H1 (cell line): Measurements from ENCODE around the gene SHISA6. TPM values are rescaled to one million over a fixed set of nuclear protein-coding genes. Genes with fewer than 3 reads are reported as not detected.

Experiments used
- CTCF ChIA-PET: fragments of 300-600 bp; sonication (Branson Sonifier 250); formaldehyde crosslinking; loops from one replicate; lab custom pipeline; 2021; ENCODE audit not compliant: partially characterized antibody; lab: Charles Lee
- POLR2A ChIA-PET: fragments of 300-600 bp; sonication (Branson Sonifier 250); formaldehyde crosslinking; loops from one replicate; lab custom pipeline; 2021; ENCODE audit warnings: inconsistent platforms; ENCODE audit not compliant: partially characterized antibody; lab: Charles Lee
- DNase-seq, 2 experiments: peaks; one replicate each; pipeline versions ENCODE4 v3.0.0 to v3.0.0-alpha.2; 2010 to 2022; ENCODE audit warnings: low spot score in 2 of 2, low read depth in 1 of 2, mixed read lengths in 1 of 2
- FAIRE-seq: peaks from 2 replicates; lab custom pipeline; 2011; peaks lifted over from hg19 to GRCh38; lab: Jason Lieb, UNC
- H2AFZ ChIP-seq: 2 replicates; pipeline ENCODE4 v1.8.1; 2012; ENCODE audit warnings: low read length, inconsistent platforms
- H2AK5ac ChIP-seq: 2 replicates; pipeline ENCODE4 v1.6.1; 2013; ENCODE audit warnings: low read depth, low read length
- H2BK120ac ChIP-seq: replicated peaks from 2 replicates; pipeline ENCODE3; 2013; ENCODE audit warnings: low read depth, low read length, inconsistent platforms
- H2BK12ac ChIP-seq: 2 replicates; pipeline ENCODE4 v1.6.1; 2013; ENCODE audit warnings: low read depth, low read length
- H2BK15ac ChIP-seq: 2 replicates; pipeline ENCODE4 v1.6.1; 2013; ENCODE audit warnings: low read length
- H2BK20ac ChIP-seq: 2 replicates; pipeline ENCODE4 v1.6.1; 2013; ENCODE audit warnings: low read length
- H2BK5ac ChIP-seq: 2 replicates; pipeline ENCODE4 v1.6.1; 2013; ENCODE audit warnings: low read depth, low read length
- H3K14ac ChIP-seq: 2 replicates; pipeline ENCODE4 v1.6.1; 2013; ENCODE audit warnings: inconsistent platforms; ENCODE audit not compliant: insufficient read length
- H3K18ac ChIP-seq: 2 replicates; pipeline ENCODE4 v1.6.1; 2013; ENCODE audit warnings: low read length; ENCODE audit errors: extremely low read depth
- H3K23ac ChIP-seq: 2 replicates; pipeline ENCODE4 v1.6.1; 2013; ENCODE audit warnings: inconsistent platforms; ENCODE audit not compliant: insufficient read length
- H3K23me2 ChIP-seq: 2 replicates; pipeline ENCODE4 v1.6.1; 2013; ENCODE audit warnings: low read depth, low read length
- H3K27ac ChIP-seq: 2 replicates; pipeline ENCODE4 v1.6.1; 2011; ENCODE audit warnings: low read depth, low read length, inconsistent platforms
- H3K27me3 ChIP-seq, 4 experiments: replicated peaks in 1 of 4; 1 replicate in 1 of 4; 2 replicates in 3 of 4; pipeline versions ENCODE4 v1.6.1 to v1.8.1; 2011 to 2013; ENCODE audit warnings: low read length in 3 of 4, mild to moderate bottlenecking in 3 of 4, inconsistent platforms in 2 of 4, mixed read lengths in 2 of 4, moderate library complexity in 1 of 4; ENCODE audit not compliant: control insufficient read depth in 3 of 4, insufficient read depth in 3 of 4; ENCODE audit errors: extremely low read depth in 1 of 4
- H3K36me3 ChIP-seq, 4 experiments: 2 replicates each; pipeline versions ENCODE4 v1.6.1 to v1.8.1; 2011 to 2013; ENCODE audit warnings: mild to moderate bottlenecking in 4 of 4, low read length in 3 of 4, moderate library complexity in 2 of 4, control low read depth in 1 of 4, inconsistent platforms in 1 of 4; ENCODE audit not compliant: insufficient read depth in 4 of 4, control insufficient read depth in 2 of 4
- H3K4ac ChIP-seq: replicated peaks from 2 replicates; pipeline ENCODE3; 2013; ENCODE audit warnings: low read length, low read depth, mixed read lengths, inconsistent platforms; ENCODE audit not compliant: insufficient read length
- H3K4me1 ChIP-seq, 4 experiments: replicated peaks in 1 of 4; 1 replicate in 1 of 4; 2 replicates in 3 of 4; pipeline versions ENCODE4 v1.6.1 to v1.8.1; 2011 to 2013; ENCODE audit warnings: low read length in 3 of 4, inconsistent platforms in 2 of 4, mixed read lengths in 1 of 4; ENCODE audit not compliant: insufficient read depth in 4 of 4, control insufficient read depth in 3 of 4
- H3K4me2 ChIP-seq, 2 experiments: 2 replicates each; pipeline versions ENCODE4 v1.6.1 to v1.8.1; 2011 to 2013; ENCODE audit warnings: low read depth in 2 of 2, low read length in 2 of 2, control low read depth in 1 of 2, inconsistent platforms in 1 of 2, mild to moderate bottlenecking in 1 of 2; ENCODE audit not compliant: insufficient read depth in 1 of 2
- H3K4me3 ChIP-seq, 4 experiments: fragments of 200-600, 300-600 bp in 1 of 4; sonication (generic), shearing (Covaris generic), sonication (Bioruptor Twin) in 1 of 4; 2 replicates each; pipeline versions ENCODE4 v1.5.1 to v1.8.1; 2011 to 2016; ENCODE audit warnings: low read length in 4 of 4, low read depth in 3 of 4, control low read depth in 2 of 4, inconsistent platforms in 2 of 4, mild to moderate bottlenecking in 2 of 4, mixed read lengths in 1 of 4, moderate library complexity in 1 of 4; ENCODE audit not compliant: insufficient read depth in 2 of 4; ENCODE audit errors: extremely low read depth in 1 of 4
- H3K56ac ChIP-seq: replicated peaks from 2 replicates; pipeline ENCODE3; 2013; ENCODE audit warnings: low read depth, mild to moderate bottlenecking, mixed read lengths, low read length, inconsistent platforms; ENCODE audit not compliant: insufficient read length
- H3K79me1 ChIP-seq: 2 replicates; pipeline ENCODE4 v1.6.1; 2013; ENCODE audit warnings: low read depth, low read length, control low read depth
- H3K79me2 ChIP-seq, 2 experiments: 2 replicates each; pipeline versions ENCODE4 v1.6.1 to v1.8.1; 2012 to 2013; ENCODE audit warnings: low read length in 2 of 2, mild to moderate bottlenecking in 2 of 2, inconsistent platforms in 1 of 2; ENCODE audit not compliant: insufficient read depth in 2 of 2, control insufficient read depth in 1 of 2
- H3K9ac ChIP-seq, 4 experiments: replicated peaks in 1 of 4; 1 replicate in 1 of 4; 2 replicates in 3 of 4; pipeline versions ENCODE4 v1.6.1 to v1.8.1; 2011 to 2013; ENCODE audit warnings: low read depth in 3 of 4, low read length in 3 of 4, control low read depth in 2 of 4, mild to moderate bottlenecking in 2 of 4, moderate library complexity in 2 of 4, inconsistent platforms in 1 of 4; ENCODE audit errors: extremely low read depth in 1 of 4
- H3K9me3 ChIP-seq, 2 experiments: 2 replicates each; pipeline versions ENCODE4 v1.6.1 to v1.8.1; 2012 to 2013; ENCODE audit warnings: mild to moderate bottlenecking in 2 of 2, moderate library complexity in 2 of 2, control low read depth in 1 of 2, inconsistent platforms in 1 of 2, low read depth in 1 of 2, low read length in 1 of 2, mixed read lengths in 1 of 2; ENCODE audit not compliant: insufficient read depth in 2 of 2
- H4K20me1 ChIP-seq, 2 experiments: replicated peaks in 1 of 2; 2 replicates each; pipeline versions ENCODE3 to v1.8.1; 2011 to 2013; ENCODE audit warnings: inconsistent platforms in 2 of 2, low read length in 2 of 2, mild to moderate bottlenecking in 1 of 2; ENCODE audit not compliant: insufficient read depth in 2 of 2, control insufficient read depth in 1 of 2
- H4K5ac ChIP-seq: 2 replicates; pipeline ENCODE4 v1.6.1; 2013; ENCODE audit warnings: low read length, low read depth, mixed read lengths, inconsistent platforms; ENCODE audit not compliant: insufficient read length
- H4K8ac ChIP-seq: 2 replicates; pipeline ENCODE4 v1.8.0; 2013; ENCODE audit warnings: mild to moderate bottlenecking, moderate library complexity, low read length, inconsistent platforms; ENCODE audit not compliant: insufficient read depth; ENCODE audit errors: extremely low read depth
- H4K91ac ChIP-seq: replicated peaks from 2 replicates; pipeline ENCODE3; 2013; ENCODE audit warnings: low read length, mixed read lengths, inconsistent platforms; ENCODE audit not compliant: insufficient read length
- CHD2 ChIP-seq: IDR thresholded peaks from 2 replicates; pipeline ENCODE4 v1.6.1; 2012; ENCODE audit warnings: low read length, improper control_type of control experiment
- EZH2 ChIP-seq: fragments of 200-600 bp; sonication (generic); IDR thresholded peaks from 2 replicates; pipeline ENCODE4 v1.7.1; 2012; ENCODE audit warnings: low read depth, mild to moderate bottlenecking, moderate library complexity, low read length, inconsistent platforms; ENCODE audit not compliant: severe bottlenecking
- FOSL1 ChIP-seq: IDR thresholded peaks from 2 replicates; pipeline ENCODE4 v1.6.1; 2011; ENCODE audit warnings: mild to moderate bottlenecking, low read depth, low read length, moderate library complexity; ENCODE audit not compliant: insufficient read depth
- NANOG ChIP-seq: IDR thresholded peaks from 2 replicates; pipeline ENCODE4 v1.6.1; 2011; ENCODE audit warnings: low read length, low read depth, mild to moderate bottlenecking, inconsistent platforms; ENCODE audit not compliant: insufficient read depth, poor library complexity, severe bottlenecking
- POU5F1 ChIP-seq: IDR thresholded peaks from 2 replicates; pipeline ENCODE4 v1.6.1; 2011; ENCODE audit warnings: low read depth, mild to moderate bottlenecking, low read length, moderate library complexity
- SIRT6 ChIP-seq: IDR thresholded peaks from one replicate; pipeline ENCODE4 v1.7.1; 2012; ENCODE audit warnings: low read length, inconsistent platforms
- SP1 ChIP-seq: IDR thresholded peaks from 2 replicates; pipeline ENCODE4 v1.6.1; 2011; ENCODE audit warnings: low read depth, low read length
- SP2 ChIP-seq: IDR thresholded peaks from 2 replicates; pipeline ENCODE4 v1.6.1; 2012; ENCODE audit warnings: mild to moderate bottlenecking, low read length, inconsistent platforms
- SRF ChIP-seq: IDR thresholded peaks from 2 replicates; pipeline ENCODE4 v1.6.1; 2011; ENCODE audit warnings: mild to moderate bottlenecking, low read depth, low read length, moderate library complexity
- WGBS, 2 experiments: shearing (Covaris generic) in 1 of 2; methylation state at CpG; one replicate each; pipeline versions ENCODE4 v1.1.6 to v1.1.7; 2013 to 2015; ENCODE audit warnings: low lambda C conversion rate in 2 of 2, mixed read lengths in 2 of 2, inconsistent platforms in 1 of 2, low coverage in 1 of 2, missing lambda C conversion rate in 1 of 2; ENCODE audit not compliant: insufficient replicate concordance in 2 of 2, insufficient coverage in 1 of 2, insufficient read length in 1 of 2; ENCODE audit errors: extremely low coverage in 1 of 2, missing lambda C conversion rate in 1 of 2; 5-methylcytosine and 5-hydroxymethylcytosine counted together
- polyA plus RNA-seq, 7 experiments: library from polyadenylated mRNA; depleted of rRNA in 3 of 7; stranded (reverse) in 5 of 7; unstranded in 2 of 7; fragments of >200 nt in 5 of 7; fragments of 200-250 nt in 2 of 7; gene quantifications; 1 replicate in 5 of 7; 2 replicates in 1 of 7; 4 replicates in 1 of 7; pipeline versions ENCODE4 v1.2.1 to v1.2.3, GENCODE V29; 2011 to 2013; ENCODE audit warnings: missing spikeins in 2 of 7, mixed read lengths in 2 of 7
- total RNA-seq: library from RNA; stranded (reverse); fragmentation: NEBNext Ultra II Directional; extraction: Animal tissue kit (Norgen Biotek cat#: 25700); gene quantifications from 2 replicates; pipeline ENCODE4 v1.2.1, GENCODE V29; 2021
- TF ChIP-seq, protein P1 (sequence below): IDR thresholded peaks from 2 replicates; pipeline ENCODE4 v1.6.1; 2011; ENCODE audit warnings: low read length, improper control_type of control experiment

SHISA6 gene
- total and polyA plus RNA-seq, 2 of the 8 experiments (the other 6 are each of a cell fraction or from before 2014, with no cell fraction given): 2.9 to 4.8 TPM

DNA sequence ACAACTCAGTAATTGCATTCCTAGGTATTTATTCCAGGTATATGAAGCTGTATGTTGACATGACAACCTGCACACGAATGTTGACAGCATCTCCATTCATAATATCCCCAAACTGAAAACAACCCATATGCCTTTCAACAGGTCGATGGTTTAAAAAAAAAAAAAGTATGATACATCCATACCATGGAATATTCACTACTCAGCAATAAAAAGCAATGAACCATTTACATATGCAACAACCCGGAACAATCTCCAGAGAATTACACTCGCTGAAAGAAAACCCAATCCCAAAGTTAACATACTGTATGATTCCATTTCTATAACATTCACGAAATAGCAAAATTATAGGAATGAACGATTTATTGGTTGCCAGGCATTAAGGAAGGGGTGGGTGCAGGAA lies 304.0 kb downstream of the SHISA6 start:
- Histone ChIP-seq H3K4ac (no peak overlapping the region), H2BK12ac (no peak overlapping the region), H3K79me1 (no peaks in the 10 kb centered on the region), H4K91ac (no peak overlapping the region), H3K27ac (no peak overlapping the region), H3K4me1 (no peaks in the 10 kb centered on the region), H3K79me2 (no peaks in the 10 kb centered on the region), H4K5ac (no peak overlapping the region), H2BK20ac (no peak overlapping the region), H3K18ac (no peak overlapping the region), H2AFZ (no peak overlapping the region), H2BK120ac (no peak overlapping the region), H3K14ac (no peak overlapping the region), H3K27me3 (no peaks in the 10 kb centered on the region), H3K9ac (no peak overlapping the region), H3K9me3 (peaks cover 0 to 2% of the 10 kb centered on the region in 2 experiments; a peak in 1 of 4 replicates), H3K56ac (no peak overlapping the region), H2AK5ac (no peak overlapping the region), H2BK15ac (no peak overlapping the region), H4K8ac (no peak overlapping the region), H3K23ac (no peak overlapping the region), H3K4me3 (no peak overlapping the region), H3K23me2 (no peaks in the 10 kb centered on the region), H2BK5ac (no peak overlapping the region), H3K4me2 (no peak overlapping the region), H4K20me1 (no peaks in the 10 kb centered on the region), H3K36me3 (no peaks in the 10 kb centered on the region)
- ChIA-PET POLR2A (no interaction called here), CTCF (interaction anchor here (0.6 kb wide), 1 partner anchor 389 kb away, joined by 3 read pairs; no protein-coding TSS in a partner anchor)
- no peak for FAIRE-seq
- no peak for DNase-seq
- TF ChIP-seq, protein P1, sequence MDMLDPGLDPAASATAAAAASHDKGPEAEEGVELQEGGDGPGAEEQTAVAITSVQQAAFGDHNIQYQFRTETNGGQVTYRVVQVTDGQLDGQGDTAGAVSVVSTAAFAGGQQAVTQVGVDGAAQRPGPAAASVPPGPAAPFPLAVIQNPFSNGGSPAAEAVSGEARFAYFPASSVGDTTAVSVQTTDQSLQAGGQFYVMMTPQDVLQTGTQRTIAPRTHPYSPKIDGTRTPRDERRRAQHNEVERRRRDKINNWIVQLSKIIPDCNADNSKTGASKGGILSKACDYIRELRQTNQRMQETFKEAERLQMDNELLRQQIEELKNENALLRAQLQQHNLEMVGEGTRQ: no peak
- TF ChIP-seq NANOG (no peak), EZH2 (no peak), CHD2 (no peak), FOSL1 (no peak), SP1 (no peak), POU5F1 (no peak), SRF (no peak), SP2 (no peak), SIRT6 (no peak)
- WGBS, 2 experiments: 91% methylated on average over 6 of the region's 6 CpGs; no CpG with 5 or more reads in 1 of the 2 experiments
